ENCODE measurements around the gene TUG1. TPM values are rescaled to one million over a fixed set of nuclear protein-coding genes. Genes with fewer than 3 reads are reported as not detected.

The TUG1 gene
- total RNA-seq, 4 donors from 2014 or later, result 48.1 to 170 (median 61.2) TPM

- 74% methylated on average over 5 of the region's 7 CpGs for WGBS
- Histone ChIP-seq H3K36me3 (peaks cover 99% of the 10 kb centered on the region), H3K27me3 (no peaks in the 10 kb centered on the region), H3K4me1 (no peaks in the 10 kb centered on the region), H3K27ac (no peak overlapping the region), H3K9me3 (no peaks in the 10 kb centered on the region), H3K4me3 (no peak overlapping the region)
- no peak for DNase-seq (ENCODE audit: low spot score in 2 of 2)
- TF ChIP-seq POLR2A (IDR thresholded peaks at IDR 0.05) (no peak), POLR2AphosphoS5 (IDR thresholded peaks at IDR 0.05) (no peak), EP300 (IDR thresholded peaks at IDR 0.05) (no peak)
- TF ChIP-seq, protein P1, sequence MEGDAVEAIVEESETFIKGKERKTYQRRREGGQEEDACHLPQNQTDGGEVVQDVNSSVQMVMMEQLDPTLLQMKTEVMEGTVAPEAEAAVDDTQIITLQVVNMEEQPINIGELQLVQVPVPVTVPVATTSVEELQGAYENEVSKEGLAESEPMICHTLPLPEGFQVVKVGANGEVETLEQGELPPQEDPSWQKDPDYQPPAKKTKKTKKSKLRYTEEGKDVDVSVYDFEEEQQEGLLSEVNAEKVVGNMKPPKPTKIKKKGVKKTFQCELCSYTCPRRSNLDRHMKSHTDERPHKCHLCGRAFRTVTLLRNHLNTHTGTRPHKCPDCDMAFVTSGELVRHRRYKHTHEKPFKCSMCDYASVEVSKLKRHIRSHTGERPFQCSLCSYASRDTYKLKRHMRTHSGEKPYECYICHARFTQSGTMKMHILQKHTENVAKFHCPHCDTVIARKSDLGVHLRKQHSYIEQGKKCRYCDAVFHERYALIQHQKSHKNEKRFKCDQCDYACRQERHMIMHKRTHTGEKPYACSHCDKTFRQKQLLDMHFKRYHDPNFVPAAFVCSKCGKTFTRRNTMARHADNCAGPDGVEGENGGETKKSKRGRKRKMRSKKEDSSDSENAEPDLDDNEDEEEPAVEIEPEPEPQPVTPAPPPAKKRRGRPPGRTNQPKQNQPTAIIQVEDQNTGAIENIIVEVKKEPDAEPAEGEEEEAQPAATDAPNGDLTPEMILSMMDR (IDR thresholded peaks at IDR 0.05), result no peak
These were observed 28.2 kb upstream of the TUG1 start for GRCh38 chr22:30940685-30941362.

- TF ChIP-seq, protein P1 (IDR thresholded peaks at IDR 0.05), result no peak
- TF ChIP-seq EP300 (IDR thresholded peaks at IDR 0.05), result no peak
- no peak for TF ChIP-seq POLR2A (IDR thresholded peaks at IDR 0.05)
- TF ChIP-seq POLR2AphosphoS5 (IDR thresholded peaks at IDR 0.05), result no peak
- H3K9me3 ChIP-seq, result no peaks in the 10 kb centered on the region
- H3K36me3 ChIP-seq, result peaks cover 99% of the 10 kb centered on the region
- no peak overlapping the region for H3K4me3 ChIP-seq
- no peaks in the 10 kb centered on the region for H3K27me3 ChIP-seq
- over 99% methylated on average over 11 of the region's 11 CpGs for WGBS
- peaks cover 3% of the 10 kb centered on the region for H3K4me1 ChIP-seq
- no peak overlapping the region for H3K27ac ChIP-seq
- DNase-seq (ENCODE audit: low spot score in 2 of 2), result no peak
These were observed 27.7 kb upstream of the TUG1 start for GRCh38 chr22:30941363-30941740.

- H3K4me1 ChIP-seq, result peaks cover 23% of the 10 kb centered on the region
- no peaks in the 10 kb centered on the region for H3K9me3 ChIP-seq
- no peaks in the 10 kb centered on the region for H3K27me3 ChIP-seq
- no peak overlapping the region for H3K4me3 ChIP-seq
- 70% methylated on average over 3 of the region's 3 CpGs for WGBS
- H3K36me3 ChIP-seq, result peaks cover 80% of the 10 kb centered on the region
- TF ChIP-seq POLR2A (IDR thresholded peaks at IDR 0.05) (no peak), POLR2AphosphoS5 (IDR thresholded peaks at IDR 0.05) (no peak), EP300 (IDR thresholded peaks at IDR 0.05) (no peak)
- TF ChIP-seq, protein P1 (IDR thresholded peaks at IDR 0.05), result no peak
- no peak overlapping the region for H3K27ac ChIP-seq
- no peak for DNase-seq (ENCODE audit: low spot score in 2 of 2)
These were observed 25.7 kb upstream of the TUG1 start for GRCh38 chr22:30943368-30943767.

GRCh38 chr22:30944986-30945385 lies 24.1 kb upstream of the TUG1 start:
- 88% methylated on average over 4 of the region's 4 CpGs for WGBS
- peaks cover 37% of the 10 kb centered on the region for H3K4me1 ChIP-seq
- no peak overlapping the region for H3K27ac ChIP-seq
- DNase-seq (ENCODE audit: low spot score in 2 of 2), result no peak
- no peak overlapping the region for H3K4me3 ChIP-seq
- TF ChIP-seq, protein P1 (IDR thresholded peaks at IDR 0.05), result no peak
- TF ChIP-seq EP300 (IDR thresholded peaks at IDR 0.05) (no peak), POLR2A (IDR thresholded peaks at IDR 0.05) (no peak), POLR2AphosphoS5 (IDR thresholded peaks at IDR 0.05) (no peak)
- peaks cover 73% of the 10 kb centered on the region for H3K36me3 ChIP-seq
- H3K9me3 ChIP-seq, result no peaks in the 10 kb centered on the region
- H3K27me3 ChIP-seq, result no peaks in the 10 kb centered on the region

DNA sequence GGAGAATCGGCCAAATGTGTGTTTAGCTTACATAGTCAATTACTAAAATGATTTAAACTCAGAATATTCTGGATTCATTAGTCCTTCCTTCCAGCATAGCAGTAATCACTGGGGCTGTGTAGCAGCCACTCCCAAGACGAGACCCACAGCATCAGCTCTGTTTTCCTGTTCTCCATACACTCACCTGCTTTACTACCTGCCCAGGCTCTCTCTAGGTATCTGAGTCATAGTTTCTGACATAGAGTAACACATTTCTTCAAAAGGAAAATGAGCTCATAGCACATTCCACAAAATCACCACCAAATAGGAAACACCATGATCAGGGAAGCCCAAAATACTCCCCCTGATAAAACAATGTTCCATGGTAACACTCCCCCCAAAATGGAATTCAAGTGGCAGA lies 23.4 kb upstream of the TUG1 start:
- Histone ChIP-seq H3K9me3 (no peaks in the 10 kb centered on the region), H3K4me3 (no peak overlapping the region), H3K36me3 (peaks cover 68% of the 10 kb centered on the region), H3K4me1 (peaks cover 39% of the 10 kb centered on the region), H3K27me3 (no peaks in the 10 kb centered on the region), H3K27ac (no peak overlapping the region)
- no peak for DNase-seq (ENCODE audit: low spot score in 2 of 2)
- WGBS, result 85% methylated on average over 2 of the region's 2 CpGs
- TF ChIP-seq POLR2A (IDR thresholded peaks at IDR 0.05), result no peak
- TF ChIP-seq EP300 (IDR thresholded peaks at IDR 0.05), result no peak
